ENCODE data around the gene HKDC1.

The HKDC1 gene

DNA sequence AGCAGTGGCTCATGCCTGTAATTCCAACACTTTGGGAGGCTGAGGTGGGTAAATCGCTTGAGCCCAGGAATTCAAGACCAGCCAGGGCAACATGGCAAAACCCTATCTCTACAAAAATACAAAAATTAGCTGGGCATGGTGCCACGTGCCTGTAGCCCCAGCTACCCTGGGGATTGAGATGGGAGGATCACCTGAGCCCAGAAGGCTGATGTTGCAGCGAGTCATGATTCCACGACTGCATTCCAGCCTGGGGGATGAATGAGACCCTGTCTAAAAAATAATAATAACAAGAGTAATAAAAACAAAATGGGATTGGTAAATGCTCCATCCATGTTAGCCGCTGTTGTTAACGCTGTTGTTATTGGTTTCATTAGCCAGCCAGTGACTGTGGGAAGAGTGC, 1.3 kb upstream of the HKDC1 start:
- Histone ChIP-seq H3K4me1 (no peaks in the 10 kb centered on the region), H3K9me3 (no peaks in the 10 kb centered on the region), H3K27me3 (no peaks in the 10 kb centered on the region), H3K36me3 (no peaks in the 10 kb centered on the region), H3K4me3 (ENCODE audit: low read depth, low read length) (no peak overlapping the region)
- DNase-seq: no peak
- TF ChIP-seq, protein P1, sequence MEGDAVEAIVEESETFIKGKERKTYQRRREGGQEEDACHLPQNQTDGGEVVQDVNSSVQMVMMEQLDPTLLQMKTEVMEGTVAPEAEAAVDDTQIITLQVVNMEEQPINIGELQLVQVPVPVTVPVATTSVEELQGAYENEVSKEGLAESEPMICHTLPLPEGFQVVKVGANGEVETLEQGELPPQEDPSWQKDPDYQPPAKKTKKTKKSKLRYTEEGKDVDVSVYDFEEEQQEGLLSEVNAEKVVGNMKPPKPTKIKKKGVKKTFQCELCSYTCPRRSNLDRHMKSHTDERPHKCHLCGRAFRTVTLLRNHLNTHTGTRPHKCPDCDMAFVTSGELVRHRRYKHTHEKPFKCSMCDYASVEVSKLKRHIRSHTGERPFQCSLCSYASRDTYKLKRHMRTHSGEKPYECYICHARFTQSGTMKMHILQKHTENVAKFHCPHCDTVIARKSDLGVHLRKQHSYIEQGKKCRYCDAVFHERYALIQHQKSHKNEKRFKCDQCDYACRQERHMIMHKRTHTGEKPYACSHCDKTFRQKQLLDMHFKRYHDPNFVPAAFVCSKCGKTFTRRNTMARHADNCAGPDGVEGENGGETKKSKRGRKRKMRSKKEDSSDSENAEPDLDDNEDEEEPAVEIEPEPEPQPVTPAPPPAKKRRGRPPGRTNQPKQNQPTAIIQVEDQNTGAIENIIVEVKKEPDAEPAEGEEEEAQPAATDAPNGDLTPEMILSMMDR (IDR thresholded peaks at IDR 0.05; ENCODE audit: low read depth, low read length): no peak

DNA sequence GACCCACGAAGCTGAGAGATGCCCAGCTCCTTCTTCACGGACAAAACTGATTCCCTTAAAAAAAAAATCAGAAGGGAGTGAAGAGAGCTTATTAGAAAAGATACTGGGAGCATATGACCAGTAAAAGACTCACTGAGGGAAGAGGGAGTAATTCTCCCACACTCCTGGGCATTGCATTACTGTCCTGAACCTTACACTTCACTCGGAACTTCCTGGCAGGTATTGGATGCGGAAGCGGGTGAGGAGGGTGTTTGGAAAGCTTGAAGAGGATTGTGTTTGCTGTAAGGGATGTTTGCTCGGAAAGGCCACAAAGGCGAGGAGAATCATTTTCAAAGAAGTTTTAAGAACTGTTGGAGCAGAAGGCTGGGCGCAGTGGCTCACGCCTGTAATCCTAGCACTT, 375 bp downstream of the HKDC1 start:
- DNase-seq: no peak
- H3K9me3 ChIP-seq: no peaks in the 10 kb centered on the region
- no peaks in the 10 kb centered on the region for H3K4me1 ChIP-seq
- TF ChIP-seq, protein P1 (IDR thresholded peaks at IDR 0.05; ENCODE audit: low read depth, low read length): no peak
- no peaks in the 10 kb centered on the region for H3K36me3 ChIP-seq
- no peak overlapping the region for H3K4me3 ChIP-seq (ENCODE audit: low read depth, low read length)
- no peaks in the 10 kb centered on the region for H3K27me3 ChIP-seq

DNA sequence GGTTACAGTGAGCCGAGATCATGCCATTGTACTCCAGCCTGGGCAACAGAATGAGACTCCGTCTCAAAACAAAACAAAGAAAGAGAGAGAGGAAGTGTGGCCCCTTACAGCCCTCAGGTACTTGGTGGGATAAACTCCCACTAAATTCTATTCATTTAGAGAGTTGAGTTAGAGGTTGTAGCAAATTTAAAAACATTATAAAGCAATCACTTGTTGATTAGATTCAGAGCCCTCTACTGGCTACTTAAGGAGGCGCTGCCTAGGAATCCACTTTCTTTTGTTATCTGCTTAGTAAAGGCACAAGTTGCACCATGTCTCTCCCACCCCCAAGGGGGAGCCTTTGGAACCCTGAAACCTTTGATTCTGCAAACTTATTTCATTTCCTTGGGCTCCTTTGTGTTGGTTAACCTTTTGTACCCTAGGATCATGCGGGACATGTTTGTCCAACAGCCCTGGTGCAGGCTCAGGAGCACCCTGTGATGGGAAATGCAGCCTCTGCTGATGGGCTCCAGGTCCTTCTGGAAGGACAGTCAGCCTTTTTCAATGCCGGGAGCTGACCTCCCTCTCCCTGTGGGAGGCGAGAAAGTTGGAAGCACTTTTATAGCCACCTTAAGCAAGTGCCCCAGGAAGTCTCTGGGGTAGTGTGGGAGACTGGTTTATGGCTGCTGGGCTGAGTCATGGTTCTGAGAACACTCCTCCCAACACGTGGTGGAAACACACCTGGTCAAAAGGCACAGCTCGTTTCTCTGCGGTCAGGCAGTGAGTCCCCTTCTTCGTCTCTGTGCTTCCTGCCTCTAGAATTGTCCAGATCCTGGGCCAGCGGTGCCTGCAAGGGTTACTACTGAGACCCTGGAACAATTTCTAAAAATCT, 2.3 kb downstream of the HKDC1 start:
- Histone ChIP-seq H3K9me3 (no peaks in the 10 kb centered on the region), H3K4me1 (no peaks in the 10 kb centered on the region), H3K4me3 (ENCODE audit: low read depth, low read length) (no peak overlapping the region), H3K36me3 (no peaks in the 10 kb centered on the region), H3K27me3 (no peaks in the 10 kb centered on the region)
- TF ChIP-seq, protein P1 (IDR thresholded peaks at IDR 0.05; ENCODE audit: low read depth, low read length): peak; percentile 78
- DNase-seq: no peak

DNA sequence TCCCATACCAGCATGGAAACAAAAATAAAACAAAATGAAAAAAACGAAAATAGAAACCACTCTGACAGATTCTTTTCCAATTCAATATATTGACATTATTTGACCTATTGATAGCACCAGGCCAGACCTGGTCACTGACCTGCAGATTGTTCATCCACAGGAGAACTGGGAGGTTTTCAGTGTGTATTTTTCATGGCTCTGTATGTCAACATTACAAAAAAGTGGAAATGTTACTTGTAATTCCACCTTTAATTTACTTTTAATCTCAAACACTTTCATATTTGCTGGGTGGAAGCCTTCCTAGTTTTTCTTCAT, 2.9 kb downstream of the HKDC1 start:
- TF ChIP-seq, protein P1 (IDR thresholded peaks at IDR 0.05; ENCODE audit: low read depth, low read length): no peak
- DNase-seq: no peak
- Histone ChIP-seq H3K9me3 (no peaks in the 10 kb centered on the region), H3K4me1 (no peaks in the 10 kb centered on the region), H3K36me3 (no peaks in the 10 kb centered on the region), H3K27me3 (no peaks in the 10 kb centered on the region), H3K4me3 (ENCODE audit: low read depth, low read length) (no peak overlapping the region)

DNA sequence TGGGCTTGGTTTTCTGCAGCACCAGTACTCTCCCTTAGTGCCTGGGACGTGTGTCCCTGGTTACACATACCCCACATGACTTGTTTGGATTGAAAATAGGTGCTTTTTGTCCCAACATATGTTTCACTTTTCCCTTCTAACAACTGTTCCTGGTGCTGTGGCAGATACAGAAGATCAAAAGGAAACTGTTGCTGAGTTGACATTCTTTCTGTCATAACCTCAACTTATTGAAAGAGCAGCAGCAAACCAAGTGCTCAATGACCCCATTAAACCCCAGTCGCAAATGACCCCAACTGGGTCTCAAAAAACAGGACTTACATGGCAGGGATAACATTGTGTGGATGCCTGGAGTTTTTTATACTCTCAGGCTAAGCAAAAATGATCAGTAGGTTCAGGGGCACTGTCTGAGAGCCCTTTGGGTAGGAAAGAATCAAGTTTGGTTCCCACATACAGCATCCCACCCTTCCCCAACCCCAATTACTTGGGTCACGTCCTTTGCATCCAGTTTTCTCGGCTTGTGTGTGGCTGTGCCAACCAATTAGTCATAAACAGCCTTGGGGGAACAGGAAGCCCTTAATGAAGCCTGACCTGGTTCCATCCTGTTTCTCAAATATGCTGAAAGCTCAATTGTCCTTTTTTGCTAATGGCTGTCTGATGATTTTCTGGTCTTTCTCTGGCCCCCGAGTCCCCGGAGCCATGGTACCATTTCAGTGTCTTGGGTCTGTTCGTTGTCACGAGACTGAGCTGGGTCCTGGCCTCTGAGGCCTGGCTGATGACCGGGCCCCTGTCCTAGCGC, 4.9 kb downstream of the HKDC1 start:
- no peak overlapping the region for H3K4me3 ChIP-seq (ENCODE audit: low read depth, low read length)
- TF ChIP-seq, protein P1 (IDR thresholded peaks at IDR 0.05; ENCODE audit: low read depth, low read length): no peak
- no peaks in the 10 kb centered on the region for H3K9me3 ChIP-seq
- no peak for DNase-seq
- H3K4me1 ChIP-seq: no peaks in the 10 kb centered on the region
- H3K36me3 ChIP-seq: no peaks in the 10 kb centered on the region
- H3K27me3 ChIP-seq: no peaks in the 10 kb centered on the region

DNA sequence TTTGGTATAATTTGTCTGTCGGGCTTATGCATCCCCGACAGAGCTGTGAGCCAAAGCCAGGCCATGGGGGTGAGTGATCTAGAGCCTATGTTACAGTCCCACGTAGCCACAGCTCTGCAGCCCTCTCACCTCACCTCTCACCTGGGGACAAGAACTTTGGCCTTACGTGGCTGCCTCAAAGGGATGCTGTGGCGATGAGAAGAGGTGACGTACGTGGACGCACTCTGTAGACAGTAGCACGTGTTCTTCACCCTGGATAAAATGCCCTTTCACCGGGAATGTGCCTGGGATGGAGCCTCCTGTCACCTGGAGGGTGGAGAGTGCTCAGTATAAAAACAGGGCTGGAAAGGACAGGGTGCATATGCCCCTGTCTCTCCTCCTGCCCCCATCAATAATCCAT, 5.5 kb downstream of the HKDC1 start:
- no peaks in the 10 kb centered on the region for H3K27me3 ChIP-seq
- no peak overlapping the region for H3K4me3 ChIP-seq (ENCODE audit: low read depth, low read length)
- no peaks in the 10 kb centered on the region for H3K4me1 ChIP-seq
- H3K9me3 ChIP-seq: no peaks in the 10 kb centered on the region
- H3K36me3 ChIP-seq: no peaks in the 10 kb centered on the region
- DNase-seq: no peak
- TF ChIP-seq, protein P1 (IDR thresholded peaks at IDR 0.05; ENCODE audit: low read depth, low read length): no peak
